Kidney epithelial cell (primary cell): Measurements from ENCODE around the gene ELK3. TPM values are rescaled to one million over a fixed set of nuclear protein-coding genes. Genes with fewer than 3 reads are reported as not detected.
A peak's percentile ranks its signal among the peaks of the same experiment; 100 is the strongest.

Experiments used
- DNase-seq: peaks from one replicate; pipeline ENCODE4 v3.0.0-alpha.2; 2010; ENCODE audit warnings: low read depth
- H3K27me3 ChIP-seq: 2 replicates; pipeline ENCODE4 v1.6.0; 2011; ENCODE audit warnings: low read length; ENCODE audit not compliant: control insufficient read depth, insufficient read depth
- H3K36me3 ChIP-seq: 2 replicates; pipeline ENCODE4 v1.5.1; 2011; ENCODE audit warnings: low read length; ENCODE audit not compliant: control insufficient read depth, insufficient read depth
- H3K4me3 ChIP-seq: 2 replicates; pipeline ENCODE4 v1.5.1; 2011; ENCODE audit warnings: low read depth, mild to moderate bottlenecking, control low read depth, low read length
- total RNA-seq: library from RNA; depleted of rRNA; stranded (reverse); fragments of >200 nt; gene quantifications from 2 replicates; pipeline ENCODE4 v1.2.3, GENCODE V29; 2015
- TF ChIP-seq, protein P1 (sequence below): IDR thresholded peaks from 2 replicates; pipeline ENCODE4 v1.5.1; 2011; ENCODE audit warnings: mild to moderate bottlenecking, moderate library complexity, low read length, control low read depth, inconsistent platforms; ENCODE audit not compliant: insufficient read depth, poor library complexity, severe bottlenecking

Gene ELK3
- 63.5 and 63.8 TPM in 2 replicates for total RNA-seq

DNA sequence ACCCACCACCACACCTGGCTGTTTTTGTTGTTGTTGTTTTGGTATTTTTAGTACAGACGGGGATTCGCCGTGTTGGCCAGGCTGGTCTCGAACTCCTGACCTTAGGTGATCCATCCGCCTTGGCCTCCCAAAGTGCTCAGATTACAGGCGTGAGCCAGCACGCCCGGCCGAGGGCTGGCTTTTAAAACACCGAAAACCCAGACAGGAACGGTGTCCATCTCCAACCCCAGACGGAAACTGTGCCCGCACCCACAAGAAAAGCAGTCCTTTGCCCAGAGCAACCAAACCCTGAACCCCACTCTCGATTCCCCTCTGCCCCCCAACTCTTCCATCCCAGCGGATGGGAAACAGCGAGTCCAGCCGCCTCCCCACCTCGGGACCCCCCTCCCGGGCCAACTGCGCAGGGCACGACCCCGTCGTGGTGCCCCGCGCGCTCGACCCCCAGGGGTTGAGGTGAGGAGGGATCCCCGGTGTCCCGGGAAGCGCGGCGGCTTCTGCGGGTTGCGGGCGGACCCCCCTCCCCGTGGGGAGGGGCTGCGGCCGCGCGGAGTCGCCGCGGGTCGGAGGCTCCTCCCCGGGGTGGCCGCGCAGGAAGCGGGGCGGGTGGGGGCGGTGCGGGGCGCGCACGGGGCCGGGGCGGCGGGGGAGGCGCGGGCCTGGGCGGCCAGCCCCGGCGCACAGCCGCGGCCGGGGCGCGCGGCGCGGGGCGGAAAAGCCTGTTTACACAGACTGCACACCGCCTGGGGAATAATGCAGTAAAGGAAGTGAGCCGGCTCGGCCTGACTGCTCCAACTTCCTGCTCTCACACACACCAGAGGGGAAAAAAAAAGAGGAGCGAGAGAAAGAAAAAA lies at the start of gene ELK3:
TSS of gene ELK3 (plus strand) at position 651 of the 851 bp plus-strand sequence.
- Histone ChIP-seq H3K27me3 (no peaks in the 10 kb centered on the region), H3K36me3 (no peaks in the 10 kb centered on the region), H3K4me3 (peak within 1 kb of the TSS; percentile 97)
- DNase-seq = no peak
- TF ChIP-seq, protein P1, sequence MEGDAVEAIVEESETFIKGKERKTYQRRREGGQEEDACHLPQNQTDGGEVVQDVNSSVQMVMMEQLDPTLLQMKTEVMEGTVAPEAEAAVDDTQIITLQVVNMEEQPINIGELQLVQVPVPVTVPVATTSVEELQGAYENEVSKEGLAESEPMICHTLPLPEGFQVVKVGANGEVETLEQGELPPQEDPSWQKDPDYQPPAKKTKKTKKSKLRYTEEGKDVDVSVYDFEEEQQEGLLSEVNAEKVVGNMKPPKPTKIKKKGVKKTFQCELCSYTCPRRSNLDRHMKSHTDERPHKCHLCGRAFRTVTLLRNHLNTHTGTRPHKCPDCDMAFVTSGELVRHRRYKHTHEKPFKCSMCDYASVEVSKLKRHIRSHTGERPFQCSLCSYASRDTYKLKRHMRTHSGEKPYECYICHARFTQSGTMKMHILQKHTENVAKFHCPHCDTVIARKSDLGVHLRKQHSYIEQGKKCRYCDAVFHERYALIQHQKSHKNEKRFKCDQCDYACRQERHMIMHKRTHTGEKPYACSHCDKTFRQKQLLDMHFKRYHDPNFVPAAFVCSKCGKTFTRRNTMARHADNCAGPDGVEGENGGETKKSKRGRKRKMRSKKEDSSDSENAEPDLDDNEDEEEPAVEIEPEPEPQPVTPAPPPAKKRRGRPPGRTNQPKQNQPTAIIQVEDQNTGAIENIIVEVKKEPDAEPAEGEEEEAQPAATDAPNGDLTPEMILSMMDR = no peak

DNA sequence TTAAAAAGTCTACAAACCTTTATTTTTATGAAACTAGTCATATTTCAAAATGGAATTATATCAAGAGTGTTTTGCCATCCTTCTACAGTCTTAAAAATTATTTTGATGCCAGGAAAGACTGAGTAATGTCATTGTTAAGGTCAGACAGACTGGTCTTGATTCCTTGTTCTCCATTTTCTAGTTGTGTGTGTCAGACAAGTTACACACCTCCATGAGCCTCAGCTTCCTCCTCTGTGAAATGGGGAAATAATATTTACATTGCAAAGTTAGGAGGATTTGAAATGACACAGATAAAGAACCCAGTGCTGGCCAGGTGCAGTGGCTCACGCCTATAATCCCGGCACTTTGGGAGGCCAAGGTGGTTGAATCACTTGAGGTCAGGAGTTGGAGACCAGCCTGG lies 47.4 kb upstream of the ELK3 start:
- no peak for DNase-seq
- Histone ChIP-seq H3K36me3 (no peaks in the 10 kb centered on the region), H3K4me3 (no peak overlapping the region), H3K27me3 (no peaks in the 10 kb centered on the region)
- TF ChIP-seq, protein P1 = no peak

DNA sequence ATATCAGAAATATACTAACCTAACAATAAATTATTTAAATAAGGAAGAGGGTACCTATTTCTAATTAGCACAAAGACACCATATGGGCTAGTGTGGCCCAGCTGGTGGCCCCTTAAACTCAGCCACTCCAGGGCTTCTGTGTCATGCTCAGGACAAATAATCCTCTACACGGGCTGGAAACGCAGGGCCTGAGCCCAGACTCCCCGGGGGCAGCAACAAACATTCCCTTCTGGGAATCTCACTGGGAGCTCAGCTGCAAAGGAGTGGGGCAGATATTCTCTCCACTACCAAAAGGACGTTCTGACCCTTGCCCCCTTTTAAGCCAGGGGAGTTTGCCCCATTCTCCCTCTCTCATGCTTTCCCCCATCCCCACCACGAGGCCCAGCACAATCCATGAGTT lies 43.7 kb upstream of the ELK3 start:
- Histone ChIP-seq H3K27me3 (no peaks in the 10 kb centered on the region), H3K4me3 (no peak overlapping the region), H3K36me3 (no peaks in the 10 kb centered on the region)
- DNase-seq = no peak
- TF ChIP-seq, protein P1 = no peak

DNA sequence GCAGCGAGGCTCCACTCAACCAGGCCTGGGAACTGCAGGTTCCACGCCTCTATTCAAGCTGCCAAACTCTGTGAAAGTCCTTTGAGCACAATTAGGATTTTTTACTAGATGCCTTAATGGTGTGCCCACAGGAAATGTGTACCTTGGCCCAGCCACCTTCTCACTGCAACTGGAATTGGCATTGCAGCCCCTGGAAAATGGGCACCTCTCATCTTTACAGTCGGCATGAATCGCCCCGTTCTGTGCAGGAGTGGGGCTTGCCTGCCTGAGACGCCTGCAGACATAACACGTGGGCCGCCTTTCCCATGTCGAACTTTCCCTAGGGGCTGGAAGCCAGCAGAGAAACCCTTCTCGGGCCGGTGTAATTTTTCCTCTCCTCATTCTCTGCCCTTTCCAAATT lies 42.0 kb upstream of the ELK3 start:
- Histone ChIP-seq H3K27me3 (no peaks in the 10 kb centered on the region), H3K4me3 (no peak overlapping the region), H3K36me3 (no peaks in the 10 kb centered on the region)
- DNase-seq = no peak
- TF ChIP-seq, protein P1 = no peak

DNA sequence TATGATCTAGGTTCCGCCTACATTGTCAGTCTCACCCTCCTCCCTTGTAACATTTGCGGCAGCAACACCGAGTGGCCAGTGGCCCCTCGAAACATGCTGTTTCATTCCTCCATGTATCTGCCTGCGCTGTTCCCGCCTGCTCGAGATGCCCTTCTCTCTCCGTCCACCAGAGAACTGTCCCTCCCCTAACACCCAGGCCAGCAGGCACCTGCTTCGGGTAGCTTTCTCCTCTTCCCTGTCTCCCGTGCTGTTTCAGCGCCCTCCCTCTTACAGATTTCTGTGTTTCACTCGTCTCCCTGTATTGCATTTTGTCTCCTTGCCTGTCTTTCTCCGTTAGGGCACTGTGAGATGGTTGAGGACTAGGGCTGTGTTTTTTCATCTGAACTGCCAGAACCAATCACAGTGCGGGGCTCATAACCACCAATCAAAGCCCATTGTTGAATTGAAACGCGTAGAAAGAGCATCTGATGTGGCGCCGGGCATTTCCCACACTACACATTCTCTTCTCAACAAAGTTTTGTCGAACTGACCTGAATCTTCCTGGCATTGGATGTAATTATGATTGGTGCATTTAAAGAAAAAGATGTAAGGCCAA lies 40.9 kb upstream of the ELK3 start:
- no peaks in the 10 kb centered on the region for H3K36me3 ChIP-seq
- TF ChIP-seq, protein P1 = no peak
- H3K4me3 ChIP-seq = no peak overlapping the region
- no peaks in the 10 kb centered on the region for H3K27me3 ChIP-seq
- DNase-seq = no peak
